Osteoblast (primary cell): ENCODE results near the gene ELOVL5. TPM values are rescaled to one million over a fixed set of nuclear protein-coding genes. Genes with fewer than 3 reads are reported as not detected.

Experiments used
- DNase-seq: peaks from one replicate; pipeline ENCODE4 v3.0.0; 2011; ENCODE audit warnings: low spot score, mixed read lengths; ENCODE audit not compliant: insufficient read length; ENCODE audit errors: missing footprints
- H2AFZ ChIP-seq: 2 replicates; pipeline ENCODE4 v1.6.0; 2011; ENCODE audit warnings: mild to moderate bottlenecking, low read length
- H3K27ac ChIP-seq: 2 replicates; pipeline ENCODE4 v1.5.1; 2011; ENCODE audit warnings: mild to moderate bottlenecking, low read depth, low read length, moderate library complexity
- H3K27me3 ChIP-seq: 2 replicates; pipeline ENCODE4 v1.6.0; 2012; ENCODE audit warnings: mild to moderate bottlenecking, control low read depth, inconsistent platforms, low read length, moderate library complexity; ENCODE audit not compliant: insufficient read depth
- H3K36me3 ChIP-seq: 2 replicates; pipeline ENCODE4 v1.5.1; 2011; ENCODE audit warnings: mild to moderate bottlenecking, low read length, control low read depth, moderate library complexity; ENCODE audit not compliant: insufficient read depth
- H3K4me1 ChIP-seq: 2 replicates; pipeline ENCODE4 v1.5.1; 2011; ENCODE audit warnings: mild to moderate bottlenecking, low read length, control low read depth, moderate library complexity; ENCODE audit not compliant: insufficient read depth
- H3K4me2 ChIP-seq: 2 replicates; pipeline ENCODE4 v1.6.0; 2011; ENCODE audit warnings: mild to moderate bottlenecking, low read length; ENCODE audit not compliant: insufficient read depth
- H3K4me3 ChIP-seq: fragments of 200-600 bp; sonication (generic); 3 replicates; pipeline ENCODE4 v1.5.1; 2012; ENCODE audit warnings: mild to moderate bottlenecking, low read length, inconsistent platforms; ENCODE audit not compliant: insufficient read depth
- H3K79me2 ChIP-seq: 2 replicates; pipeline ENCODE4 v1.6.0; 2012; ENCODE audit warnings: mild to moderate bottlenecking, low read length, control low read depth, inconsistent platforms; ENCODE audit not compliant: insufficient read depth
- H3K9me3 ChIP-seq: 2 replicates; pipeline ENCODE4 v1.5.1; 2011; ENCODE audit warnings: low read depth, low read length, control low read depth
- H4K20me1 ChIP-seq: 2 replicates; pipeline ENCODE4 v1.6.0; 2012; ENCODE audit warnings: mild to moderate bottlenecking, low read length, control low read depth; ENCODE audit not compliant: insufficient read depth
- total RNA-seq: library from RNA; depleted of rRNA; stranded (reverse); fragments of >200 nt; gene quantifications from 2 replicates; pipeline ENCODE4 v1.2.3, GENCODE V29; 2012
- TF ChIP-seq, protein P1 (sequence below): IDR thresholded peaks from 2 replicates; pipeline ENCODE4 v1.5.1; 2011; ENCODE audit warnings: mild to moderate bottlenecking, low read depth, low read length, moderate library complexity; ENCODE audit errors: extremely low read depth

The ELOVL5 gene
- total RNA-seq, 1 donor, result 75.3 TPM

DNA sequence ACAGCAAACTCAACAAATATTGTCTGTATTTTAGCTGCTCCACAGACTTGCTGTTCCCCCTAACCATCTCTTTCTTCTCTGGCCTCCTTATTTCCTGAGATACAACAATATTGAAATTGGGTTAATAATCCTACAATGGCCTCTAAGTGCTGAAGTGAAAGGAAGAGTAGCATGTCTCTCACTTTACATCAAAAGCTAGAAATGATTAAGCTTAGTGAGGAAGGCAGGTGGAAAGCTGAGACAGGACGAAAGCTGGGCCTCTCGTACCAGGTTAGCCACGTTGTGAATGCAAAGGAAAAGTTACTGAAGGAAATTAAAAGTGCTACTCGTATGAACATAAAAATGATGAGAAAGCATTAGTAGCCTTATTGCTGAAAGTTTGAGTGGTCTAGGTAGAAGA is 63.8 kb downstream of the ELOVL5 start:
- Histone ChIP-seq H3K27me3 (no peaks in the 10 kb centered on the region), H3K27ac (no peak overlapping the region), H4K20me1 (no peaks in the 10 kb centered on the region), H3K36me3 (peaks cover 7% of the 10 kb centered on the region), H2AFZ (no peak overlapping the region), H3K79me2 (peaks cover 6% of the 10 kb centered on the region), H3K9me3 (no peaks in the 10 kb centered on the region), H3K4me2 (no peak overlapping the region), H3K4me1 (peaks cover 14% of the 10 kb centered on the region), H3K4me3 (no peak overlapping the region)
- TF ChIP-seq, protein P1, sequence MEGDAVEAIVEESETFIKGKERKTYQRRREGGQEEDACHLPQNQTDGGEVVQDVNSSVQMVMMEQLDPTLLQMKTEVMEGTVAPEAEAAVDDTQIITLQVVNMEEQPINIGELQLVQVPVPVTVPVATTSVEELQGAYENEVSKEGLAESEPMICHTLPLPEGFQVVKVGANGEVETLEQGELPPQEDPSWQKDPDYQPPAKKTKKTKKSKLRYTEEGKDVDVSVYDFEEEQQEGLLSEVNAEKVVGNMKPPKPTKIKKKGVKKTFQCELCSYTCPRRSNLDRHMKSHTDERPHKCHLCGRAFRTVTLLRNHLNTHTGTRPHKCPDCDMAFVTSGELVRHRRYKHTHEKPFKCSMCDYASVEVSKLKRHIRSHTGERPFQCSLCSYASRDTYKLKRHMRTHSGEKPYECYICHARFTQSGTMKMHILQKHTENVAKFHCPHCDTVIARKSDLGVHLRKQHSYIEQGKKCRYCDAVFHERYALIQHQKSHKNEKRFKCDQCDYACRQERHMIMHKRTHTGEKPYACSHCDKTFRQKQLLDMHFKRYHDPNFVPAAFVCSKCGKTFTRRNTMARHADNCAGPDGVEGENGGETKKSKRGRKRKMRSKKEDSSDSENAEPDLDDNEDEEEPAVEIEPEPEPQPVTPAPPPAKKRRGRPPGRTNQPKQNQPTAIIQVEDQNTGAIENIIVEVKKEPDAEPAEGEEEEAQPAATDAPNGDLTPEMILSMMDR, result no peak
- DNase-seq, result no peak

GRCh38 chr6:53282741-53283140 is 66.0 kb downstream of the ELOVL5 start:
- peaks cover 4% of the 10 kb centered on the region for H3K36me3 ChIP-seq
- peak; percentile 63 for DNase-seq
- no peaks in the 10 kb centered on the region for H4K20me1 ChIP-seq
- peaks cover 6% of the 10 kb centered on the region for H3K79me2 ChIP-seq
- H3K9me3 ChIP-seq, result no peaks in the 10 kb centered on the region
- no peaks in the 10 kb centered on the region for H3K27me3 ChIP-seq
- H3K4me1 ChIP-seq, result peaks cover 14% of the 10 kb centered on the region
- no peak overlapping the region for H3K4me2 ChIP-seq
- no peak overlapping the region for H3K4me3 ChIP-seq
- TF ChIP-seq, protein P1, result no peak
- H3K27ac ChIP-seq, result peak overlapping the region; percentile 76
- no peak overlapping the region for H2AFZ ChIP-seq

GRCh38 chr6:53282234-53282633 is 66.5 kb downstream of the ELOVL5 start:
- Histone ChIP-seq H3K4me1 (peaks cover 14% of the 10 kb centered on the region), H3K79me2 (peaks cover 6% of the 10 kb centered on the region), H3K27me3 (no peaks in the 10 kb centered on the region), H4K20me1 (no peaks in the 10 kb centered on the region), H3K4me3 (no peak overlapping the region), H3K9me3 (no peaks in the 10 kb centered on the region), H3K4me2 (no peak overlapping the region), H3K36me3 (peaks cover 4% of the 10 kb centered on the region), H3K27ac (peak overlapping the region; percentile 76), H2AFZ (no peak overlapping the region)
- DNase-seq, result no peak
- TF ChIP-seq, protein P1, result no peak

DNA sequence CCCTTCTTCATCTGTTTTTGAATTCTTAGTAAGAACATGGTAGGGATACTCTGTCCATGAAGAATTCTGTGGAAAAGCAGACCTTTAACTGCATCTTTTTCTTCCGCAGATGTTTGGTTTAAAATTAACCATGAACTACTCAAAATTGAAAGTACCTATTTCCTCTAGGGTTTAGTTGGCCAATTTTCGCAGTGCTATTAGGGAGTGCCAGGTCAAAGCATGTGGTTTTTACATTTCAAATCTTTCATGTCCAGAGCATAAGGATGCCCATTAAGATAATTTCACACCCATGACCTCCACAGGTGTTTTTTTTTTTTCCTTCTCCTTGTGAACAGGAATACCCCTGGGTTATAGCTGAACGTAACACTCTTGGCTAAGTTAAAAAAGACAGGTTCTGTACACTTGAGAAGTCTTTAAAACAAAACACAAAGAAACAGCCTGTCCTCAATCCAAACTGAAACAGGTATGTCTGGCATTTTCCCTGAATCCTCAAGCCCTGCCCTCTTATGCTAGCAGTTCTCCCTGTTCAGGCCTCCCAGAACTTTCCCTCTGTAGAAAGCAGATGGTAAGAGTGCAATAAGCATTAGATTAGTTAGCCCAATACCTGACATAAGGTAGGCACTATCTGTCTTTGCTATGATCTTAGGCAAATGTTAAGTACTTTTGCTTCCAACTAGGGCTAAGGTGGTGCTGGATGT is 67.1 kb downstream of the ELOVL5 start:
- peak overlapping the region; percentile 76 for H3K27ac ChIP-seq
- TF ChIP-seq, protein P1, result no peak
- no peaks in the 10 kb centered on the region for H4K20me1 ChIP-seq
- H3K79me2 ChIP-seq, result peaks cover 6% of the 10 kb centered on the region
- DNase-seq, result no peak
- no peaks in the 10 kb centered on the region for H3K9me3 ChIP-seq
- H3K4me3 ChIP-seq, result no peak overlapping the region
- H3K4me2 ChIP-seq, result no peak overlapping the region
- H3K27me3 ChIP-seq, result no peaks in the 10 kb centered on the region
- H2AFZ ChIP-seq, result no peak overlapping the region
- peaks cover 4% of the 10 kb centered on the region for H3K36me3 ChIP-seq
- peaks cover 14% of the 10 kb centered on the region for H3K4me1 ChIP-seq
